HFFc6 (cell line): ENCODE measurements around the gene NR6A1. TPM values are rescaled to one million over a fixed set of nuclear protein-coding genes. Genes with fewer than 3 reads are reported as not detected.
A peak's percentile ranks its signal among the peaks of the same experiment; 100 is the strongest.

ENCODE experiments used
- DNase-seq: peaks from one replicate; pipeline ENCODE4 v3.0.0-alpha.2; 2018
- H3K27ac Mint-ChIP-seq: 2 replicates; pipeline ENCODE4 v1.8.0; 2020; ENCODE audit warnings: mild to moderate bottlenecking, mixed read lengths
- H3K27me3 Mint-ChIP-seq: 2 replicates; pipeline ENCODE4 v1.8.0; 2021; ENCODE audit warnings: mild to moderate bottlenecking, moderate library complexity, mixed read lengths; ENCODE audit not compliant: insufficient read depth
- H3K36me3 Mint-ChIP-seq: 2 replicates; pipeline ENCODE4 v1.8.0; 2021; ENCODE audit warnings: low read depth, mixed read lengths
- H3K4me1 Mint-ChIP-seq: 2 replicates; pipeline ENCODE4 v1.8.0; 2020; ENCODE audit warnings: low read depth, mixed read lengths
- H3K4me3 Mint-ChIP-seq: 2 replicates; pipeline ENCODE4 v1.8.0; 2020; ENCODE audit warnings: mild to moderate bottlenecking, moderate library complexity, mixed read lengths
- H3K9me3 Mint-ChIP-seq: 2 replicates; pipeline ENCODE4 v1.8.0; 2020; ENCODE audit warnings: mild to moderate bottlenecking, mixed read lengths
- total RNA-seq, 6 experiments: library from RNA; stranded (reverse); fragmentation: NEBNext Ultra II Directional; extraction: Animal tissue kit (Norgen Biotek cat#: 25700); gene quantifications; 2 replicates in 1 of 6; 3 replicates in 5 of 6; pipeline ENCODE4 v1.2.3, GENCODE V29; 2021
- TF ChIP-seq, protein P1 (sequence below): fragments of 200-600 bp; sonication (generic); IDR thresholded peaks from 2 replicates; pipeline ENCODE4 v1.5.0; 2021; ENCODE audit warnings: antibody characterized with exemption, mild to moderate bottlenecking

The NR6A1 gene
- total RNA-seq, 6 experiments from 2014 or later, result 0.05 to 0.26 (median 0.13) TPM

DNA sequence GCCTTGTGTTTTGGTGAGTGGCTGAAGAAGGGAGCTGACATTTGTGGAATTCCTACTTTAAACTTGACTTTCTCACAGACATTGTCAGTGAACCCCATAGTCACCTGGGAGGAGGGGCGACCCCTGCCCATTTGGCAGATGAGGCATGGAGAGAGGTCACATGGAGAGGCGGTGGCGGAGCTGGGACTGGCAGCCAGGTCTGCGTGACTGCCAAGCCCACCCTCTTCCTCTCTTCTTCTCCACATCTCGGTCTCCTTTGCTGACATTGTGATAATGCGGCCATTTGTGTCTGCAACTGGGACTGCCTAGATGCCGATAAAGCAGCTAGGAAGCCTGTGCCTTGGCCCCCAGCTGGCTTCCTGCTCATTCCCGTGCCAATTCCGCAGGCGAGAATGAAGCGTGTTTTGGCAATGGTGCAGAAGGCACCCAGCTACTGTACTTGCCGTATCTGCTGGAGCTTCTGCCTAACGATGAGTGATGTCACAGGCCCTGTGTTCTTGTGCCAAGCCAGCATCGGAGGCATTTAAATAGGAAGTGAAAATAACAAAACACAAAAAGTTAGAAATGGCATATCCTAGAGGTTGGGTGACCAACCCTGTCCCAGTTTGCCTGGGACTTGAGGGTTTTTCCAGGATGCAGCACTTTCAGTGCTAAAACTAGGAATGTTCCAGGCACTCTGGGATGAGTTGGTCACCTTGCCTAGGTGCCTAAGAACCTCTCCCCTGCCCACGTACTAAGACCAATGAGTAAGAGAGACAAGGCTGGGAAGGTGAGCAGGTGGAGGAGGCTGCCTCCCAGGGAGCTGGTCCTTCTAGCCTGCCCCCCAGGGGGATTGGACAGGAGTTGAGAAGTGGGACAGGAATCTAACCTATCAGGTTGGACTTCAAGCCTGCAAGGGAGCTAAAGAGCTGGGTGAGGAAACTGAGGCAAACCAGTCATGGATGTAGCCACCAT lies 29.5 kb upstream of the NR6A1 start:
- H3K36me3 Mint-ChIP-seq, result no peaks in the 10 kb centered on the region
- no peaks in the 10 kb centered on the region for H3K9me3 Mint-ChIP-seq
- no peak overlapping the region for H3K27ac Mint-ChIP-seq
- H3K27me3 Mint-ChIP-seq, result peaks cover 11% of the 10 kb centered on the region
- H3K4me3 Mint-ChIP-seq, result no peak overlapping the region
- peak; percentile 17 for DNase-seq
- TF ChIP-seq, protein P1, sequence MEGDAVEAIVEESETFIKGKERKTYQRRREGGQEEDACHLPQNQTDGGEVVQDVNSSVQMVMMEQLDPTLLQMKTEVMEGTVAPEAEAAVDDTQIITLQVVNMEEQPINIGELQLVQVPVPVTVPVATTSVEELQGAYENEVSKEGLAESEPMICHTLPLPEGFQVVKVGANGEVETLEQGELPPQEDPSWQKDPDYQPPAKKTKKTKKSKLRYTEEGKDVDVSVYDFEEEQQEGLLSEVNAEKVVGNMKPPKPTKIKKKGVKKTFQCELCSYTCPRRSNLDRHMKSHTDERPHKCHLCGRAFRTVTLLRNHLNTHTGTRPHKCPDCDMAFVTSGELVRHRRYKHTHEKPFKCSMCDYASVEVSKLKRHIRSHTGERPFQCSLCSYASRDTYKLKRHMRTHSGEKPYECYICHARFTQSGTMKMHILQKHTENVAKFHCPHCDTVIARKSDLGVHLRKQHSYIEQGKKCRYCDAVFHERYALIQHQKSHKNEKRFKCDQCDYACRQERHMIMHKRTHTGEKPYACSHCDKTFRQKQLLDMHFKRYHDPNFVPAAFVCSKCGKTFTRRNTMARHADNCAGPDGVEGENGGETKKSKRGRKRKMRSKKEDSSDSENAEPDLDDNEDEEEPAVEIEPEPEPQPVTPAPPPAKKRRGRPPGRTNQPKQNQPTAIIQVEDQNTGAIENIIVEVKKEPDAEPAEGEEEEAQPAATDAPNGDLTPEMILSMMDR, result no peak
- H3K4me1 Mint-ChIP-seq, result peaks cover 6% of the 10 kb centered on the region; the same call in 1 of the 2 replicates

DNA sequence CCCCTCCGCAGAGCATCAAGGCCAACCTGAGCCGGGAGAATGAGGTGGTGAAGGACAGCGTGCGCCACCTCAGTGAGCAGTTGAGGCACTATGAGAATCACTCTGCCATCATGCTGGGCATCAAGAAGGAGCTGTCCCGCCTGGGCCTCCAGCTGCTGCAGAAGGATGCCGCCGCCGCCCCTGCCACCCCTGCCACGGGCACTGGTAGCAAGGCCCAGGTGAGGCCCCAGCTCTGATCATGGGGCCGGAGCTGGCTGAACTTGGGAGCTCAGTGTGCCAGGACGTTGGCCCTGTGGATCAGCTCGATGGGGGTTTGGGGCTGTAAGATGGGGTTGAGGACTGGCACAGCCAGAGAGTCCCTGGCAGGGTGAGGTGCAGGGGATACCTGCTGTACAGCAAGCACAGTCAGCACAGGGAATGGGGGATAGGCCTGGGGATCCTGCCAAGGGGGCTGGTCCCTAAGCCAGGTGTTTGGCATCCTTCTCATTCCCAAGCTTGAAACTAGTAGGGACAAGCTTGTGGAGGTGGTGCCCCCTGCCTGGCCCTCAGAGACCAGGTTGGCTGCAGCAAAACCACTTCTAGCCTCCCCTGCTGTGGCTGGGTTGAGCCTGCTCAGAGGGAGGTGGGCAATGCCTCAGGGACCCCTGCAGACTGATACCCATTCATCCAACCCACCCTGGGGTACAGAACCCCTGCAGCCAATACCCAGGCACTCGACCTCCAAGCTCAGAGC lies 28.3 kb upstream of the NR6A1 start:
- Mint-ChIP-seq H3K36me3 (no peaks in the 10 kb centered on the region), H3K9me3 (no peaks in the 10 kb centered on the region), H3K4me1 (peaks cover 6% of the 10 kb centered on the region; the same call in 1 of the 2 replicates), H3K27ac (no peak overlapping the region), H3K4me3 (no peak overlapping the region), H3K27me3 (peaks cover 10% of the 10 kb centered on the region)
- DNase-seq, result no peak
- TF ChIP-seq, protein P1, result no peak

DNA sequence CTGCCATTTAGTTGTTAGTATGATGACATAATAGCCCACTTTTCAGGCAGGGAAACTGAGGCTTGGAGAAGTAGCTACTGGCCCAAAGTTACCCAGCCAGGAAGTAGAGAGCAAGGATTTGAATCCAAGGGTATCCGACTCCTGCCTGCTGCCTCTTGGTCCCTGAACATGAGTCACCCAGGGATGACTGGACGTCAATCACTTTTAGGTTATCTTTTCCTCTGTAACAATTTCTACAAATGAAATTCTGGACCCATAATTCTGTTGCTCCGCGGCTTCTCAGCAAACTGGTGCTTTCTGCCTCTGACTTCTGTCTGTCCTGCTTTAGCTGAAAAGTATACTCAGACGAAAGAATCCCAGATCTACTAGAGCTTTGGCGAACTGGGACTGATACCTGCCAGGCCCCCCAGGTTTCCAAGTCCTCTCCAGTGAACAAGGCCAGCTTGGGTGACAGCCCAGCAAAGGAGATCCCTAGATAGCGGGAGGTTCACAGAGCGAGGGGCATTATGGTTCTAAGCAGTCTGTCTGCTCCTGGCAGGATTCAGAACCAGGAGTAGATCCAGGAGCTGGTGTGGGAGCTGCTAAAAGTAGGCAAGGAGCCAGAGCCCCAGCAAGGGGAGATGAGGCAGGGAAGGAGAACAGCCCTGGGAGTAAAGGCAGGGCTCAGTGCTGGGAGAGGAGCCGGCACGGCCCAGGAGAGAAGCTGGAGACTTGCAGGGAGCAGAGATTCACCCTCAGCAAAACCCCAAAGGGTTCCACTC lies 26.4 kb upstream of the NR6A1 start:
- Mint-ChIP-seq H3K27ac (no peak overlapping the region), H3K27me3 (peaks cover 11% of the 10 kb centered on the region), H3K36me3 (no peaks in the 10 kb centered on the region), H3K9me3 (no peaks in the 10 kb centered on the region), H3K4me1 (peaks cover 13% of the 10 kb centered on the region), H3K4me3 (no peak overlapping the region)
- no peak for DNase-seq
- TF ChIP-seq, protein P1, result no peak

DNA sequence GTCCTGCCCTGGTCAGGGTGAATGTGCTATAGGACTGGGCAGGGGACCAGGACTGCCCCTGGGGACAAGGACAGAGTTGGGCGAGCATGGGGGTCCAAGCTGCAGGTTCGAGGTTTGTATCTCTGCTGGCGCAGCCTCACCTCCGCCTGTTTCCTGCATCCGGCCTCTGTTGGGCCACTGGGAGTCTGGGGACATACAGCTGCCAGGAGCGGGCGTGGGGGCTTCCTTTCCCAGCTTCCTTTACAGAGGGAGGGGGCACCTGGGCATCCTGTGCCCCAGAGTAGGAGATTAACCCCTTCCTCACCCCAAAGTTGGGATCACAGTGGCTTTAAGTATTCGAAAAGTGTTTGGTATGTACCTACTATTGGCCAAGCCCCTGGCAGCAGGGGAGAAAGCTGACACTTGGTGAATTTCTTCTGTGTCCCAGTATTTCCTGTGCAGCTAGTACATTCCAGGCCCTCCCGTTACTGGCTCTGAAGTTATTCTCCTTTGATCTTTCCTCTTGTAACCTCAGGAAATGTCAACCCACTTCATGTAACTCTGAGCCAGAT lies 24.8 kb upstream of the NR6A1 start:
- peaks cover 6% of the 10 kb centered on the region for H3K27me3 Mint-ChIP-seq
- H3K9me3 Mint-ChIP-seq, result no peaks in the 10 kb centered on the region
- peaks cover 13% of the 10 kb centered on the region for H3K4me1 Mint-ChIP-seq
- TF ChIP-seq, protein P1, result no peak
- no peak overlapping the region for H3K4me3 Mint-ChIP-seq
- no peaks in the 10 kb centered on the region for H3K36me3 Mint-ChIP-seq
- H3K27ac Mint-ChIP-seq, result no peak overlapping the region
- no peak for DNase-seq

DNA sequence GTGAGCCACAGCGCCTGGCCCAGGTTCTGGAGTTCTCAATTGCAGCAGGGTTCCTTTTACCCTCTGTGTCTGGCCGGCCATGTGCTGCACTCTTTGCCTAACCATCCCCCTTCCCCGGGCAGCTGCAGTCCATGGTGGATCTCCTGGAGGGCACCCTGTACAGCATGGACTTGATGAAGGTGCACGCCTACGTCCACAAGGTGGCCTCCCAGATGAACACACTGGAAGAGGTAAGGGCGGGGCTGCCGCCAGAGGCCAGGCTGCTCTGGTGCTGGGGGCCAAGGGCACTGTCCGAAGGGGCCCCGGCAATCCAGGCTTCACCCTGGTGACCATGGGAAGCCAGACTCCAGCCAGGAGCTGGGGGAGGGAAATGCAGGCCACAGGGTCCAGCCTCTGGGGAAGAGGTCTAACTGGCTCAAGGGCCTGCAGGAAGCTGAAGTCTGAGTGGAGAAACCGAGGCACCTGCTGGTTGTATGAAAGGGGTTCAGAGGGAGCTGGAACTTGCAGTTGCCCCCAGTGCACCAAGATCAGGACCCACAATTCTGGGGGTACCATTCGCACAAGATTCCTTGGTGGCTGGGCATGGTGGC lies 23.9 kb upstream of the NR6A1 start:
- Mint-ChIP-seq H3K4me1 (peaks cover 13% of the 10 kb centered on the region), H3K27ac (no peak overlapping the region), H3K36me3 (no peaks in the 10 kb centered on the region), H3K9me3 (no peaks in the 10 kb centered on the region), H3K27me3 (peaks cover 10% of the 10 kb centered on the region), H3K4me3 (no peak overlapping the region)
- DNase-seq, result no peak
- TF ChIP-seq, protein P1, result peak; percentile 29; the same call in 1 of the 2 replicates
